GM21619 (cell line): Measurements from ENCODE around the gene CACNB1.
"Not testable (repeated sequence)": the region's sequence is repeated elsewhere in the genome, so short reads cannot be mapped to it uniquely, and the experiment has no call there.

ENCODE experiments used
- ATAC-seq: cut with Tn5 transposase; IDR thresholded peaks from one replicate; pipeline ENCODE4 v1.9.1; 2021; ENCODE audit not compliant: unreplicated experiment

CACNB1 gene

GRCh38 chr17:39177256-39177655 lies 20.2 kb downstream of the CACNB1 start:
- ATAC-seq: no peak

- no peak for ATAC-seq
Measured at GRCh38 chr17:39175695-39176093, 21.8 kb downstream of the CACNB1 start.

GRCh38 chr17:39174920-39175694 lies 22.4 kb downstream of the CACNB1 start:
- no peak for ATAC-seq

- no peak for ATAC-seq
Measured at GRCh38 chr17:39173526-39174274, 23.8 kb downstream of the CACNB1 start.

- ATAC-seq: no peak
Measured at GRCh38 chr17:39173080-39173479, 24.4 kb downstream of the CACNB1 start.

GRCh38 chr17:39171933-39172332 lies 25.5 kb downstream of the CACNB1 start:
- no peak for ATAC-seq

GRCh38 chr17:39170558-39170957 lies 26.9 kb downstream of the CACNB1 start:
- ATAC-seq: no peak

GRCh38 chr17:39170109-39170508 lies 27.4 kb downstream of the CACNB1 start:
- no peak for ATAC-seq

- no peak for ATAC-seq
Measured at GRCh38 chr17:39169518-39169917, 28.0 kb downstream of the CACNB1 start.

GRCh38 chr17:39169101-39169500 lies 28.4 kb downstream of the CACNB1 start:
- ATAC-seq: no peak

- not testable (repeated sequence) for ATAC-seq
Measured at GRCh38 chr17:39168503-39168902, 29.0 kb downstream of the CACNB1 start.

GRCh38 chr17:39167476-39167875 lies 30.0 kb downstream of the CACNB1 start:
- no peak for ATAC-seq

GRCh38 chr17:39166437-39167335 lies 30.8 kb downstream of the CACNB1 start:
- ATAC-seq: no peak

- ATAC-seq: no peak
Measured at GRCh38 chr17:39165841-39166349, 31.6 kb downstream of the CACNB1 start, which contains the start of gene ARL5C. ARL5C (minus strand) TSS chr17:39166161; CDS start chr17:39165760, 401 bp downstream.

- ATAC-seq: no peak
Measured at GRCh38 chr17:39165178-39165840, 32.2 kb downstream of the CACNB1 start.

GRCh38 chr17:39164675-39165143 lies 32.8 kb downstream of the CACNB1 start:
- ATAC-seq: no peak

GRCh38 chr17:39161962-39162361 lies 35.5 kb downstream of the CACNB1 start:
- ATAC-seq: no peak

GRCh38 chr17:39158623-39159022 lies 38.8 kb downstream of the CACNB1 start:
- ATAC-seq: no peak

GRCh38 chr17:39156491-39156890 lies 41.0 kb downstream of the CACNB1 start:
- no peak for ATAC-seq

GRCh38 chr17:39155654-39156053 lies 41.8 kb downstream of the CACNB1 start:
- ATAC-seq: no peak
